Neural cell (in vitro differentiated cells): ENCODE measurements around the gene CDH20.

Experiments used
- CTCF ChIP-seq: fragments of 450-650 bp; IDR thresholded peaks from 2 replicates; pipeline ENCODE4 v1.5.1; 2014; ENCODE audit warnings: antibody characterized with exemption, mild to moderate bottlenecking, moderate library complexity; ENCODE audit not compliant: poor library complexity, severe bottlenecking
- EP300 ChIP-seq: fragments of 450-650 bp; conservative IDR thresholded peaks from 2 replicates; pipeline ENCODE4 v1.6.1; 2014; ENCODE audit warnings: antibody characterized with exemption, mild to moderate bottlenecking, moderate library complexity; ENCODE audit not compliant: poor library complexity, severe bottlenecking
- EZH2 ChIP-seq: fragments of 200-600, 300-800 bp; shearing (Covaris generic), sonication (generic); IDR thresholded peaks from 2 replicates; pipeline ENCODE4 v1.6.1; 2014; ENCODE audit warnings: antibody characterized with exemption, low read length, borderline replicate concordance, mild to moderate bottlenecking; ENCODE audit not compliant: insufficient read depth, poor library complexity, severe bottlenecking
- MXI1 ChIP-seq: fragments of 450-650 bp; conservative IDR thresholded peaks from 2 replicates; pipeline ENCODE4 v1.6.1; 2014; ENCODE audit warnings: antibody characterized with exemption, mild to moderate bottlenecking; ENCODE audit not compliant: poor library complexity, severe bottlenecking
- POLR2AphosphoS5 ChIP-seq: IDR thresholded peaks from 2 replicates; pipeline ENCODE4 v1.6.1; 2012
- SMC3 ChIP-seq: fragments of 450-650 bp; conservative IDR thresholded peaks from 2 replicates; pipeline ENCODE4 v1.6.1; 2014; ENCODE audit warnings: antibody characterized with exemption, mild to moderate bottlenecking, moderate library complexity; ENCODE audit not compliant: poor library complexity
- TAF1 ChIP-seq: IDR thresholded peaks from 2 replicates; pipeline ENCODE4 v1.6.1; 2012; ENCODE audit warnings: low read depth
- TF ChIP-seq, protein P1 (sequence below): IDR thresholded peaks from 2 replicates; pipeline ENCODE4 v1.6.1; 2012; ENCODE audit warnings: borderline replicate concordance

GRCh38 chr18:61549416-61549815, 216.2 kb downstream of the CDH20 start:
- TF ChIP-seq CTCF: no peak
- TF ChIP-seq, protein P1, sequence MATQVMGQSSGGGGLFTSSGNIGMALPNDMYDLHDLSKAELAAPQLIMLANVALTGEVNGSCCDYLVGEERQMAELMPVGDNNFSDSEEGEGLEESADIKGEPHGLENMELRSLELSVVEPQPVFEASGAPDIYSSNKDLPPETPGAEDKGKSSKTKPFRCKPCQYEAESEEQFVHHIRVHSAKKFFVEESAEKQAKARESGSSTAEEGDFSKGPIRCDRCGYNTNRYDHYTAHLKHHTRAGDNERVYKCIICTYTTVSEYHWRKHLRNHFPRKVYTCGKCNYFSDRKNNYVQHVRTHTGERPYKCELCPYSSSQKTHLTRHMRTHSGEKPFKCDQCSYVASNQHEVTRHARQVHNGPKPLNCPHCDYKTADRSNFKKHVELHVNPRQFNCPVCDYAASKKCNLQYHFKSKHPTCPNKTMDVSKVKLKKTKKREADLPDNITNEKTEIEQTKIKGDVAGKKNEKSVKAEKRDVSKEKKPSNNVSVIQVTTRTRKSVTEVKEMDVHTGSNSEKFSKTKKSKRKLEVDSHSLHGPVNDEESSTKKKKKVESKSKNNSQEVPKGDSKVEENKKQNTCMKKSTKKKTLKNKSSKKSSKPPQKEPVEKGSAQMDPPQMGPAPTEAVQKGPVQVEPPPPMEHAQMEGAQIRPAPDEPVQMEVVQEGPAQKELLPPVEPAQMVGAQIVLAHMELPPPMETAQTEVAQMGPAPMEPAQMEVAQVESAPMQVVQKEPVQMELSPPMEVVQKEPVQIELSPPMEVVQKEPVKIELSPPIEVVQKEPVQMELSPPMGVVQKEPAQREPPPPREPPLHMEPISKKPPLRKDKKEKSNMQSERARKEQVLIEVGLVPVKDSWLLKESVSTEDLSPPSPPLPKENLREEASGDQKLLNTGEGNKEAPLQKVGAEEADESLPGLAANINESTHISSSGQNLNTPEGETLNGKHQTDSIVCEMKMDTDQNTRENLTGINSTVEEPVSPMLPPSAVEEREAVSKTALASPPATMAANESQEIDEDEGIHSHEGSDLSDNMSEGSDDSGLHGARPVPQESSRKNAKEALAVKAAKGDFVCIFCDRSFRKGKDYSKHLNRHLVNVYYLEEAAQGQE: no peak
- TF ChIP-seq SMC3: no peak
- no peak for TF ChIP-seq POLR2AphosphoS5
- no peak for TF ChIP-seq EZH2
- no peak for TF ChIP-seq EP300
- TF ChIP-seq MXI1: no peak
- TF ChIP-seq TAF1: no peak
